ENCODE data around the gene HOXD10. TPM values are rescaled to one million over a fixed set of nuclear protein-coding genes. Genes with fewer than 3 reads are reported as not detected.

Gene HOXD10
- total and polyA plus RNA-seq, 2 experiments from 2014 or later: not detected

GRCh38 chr2:176142281-176142680, 25.7 kb downstream of the HOXD10 start:
- H3K36me3 Mint-ChIP-seq (ENCODE audit: low read depth): no peaks in the 10 kb centered on the region
- H3F3A ChIP-seq (replicated peaks; ENCODE audit: low read depth): peaks cover 31% of the 10 kb centered on the region
- H3K27me3 ChIP-seq (ENCODE audit: insufficient read depth): peaks cover 100% of the 10 kb centered on the region
- H3K4me3 Mint-ChIP-seq: no peak overlapping the region
- no peaks in the 10 kb centered on the region for H3K79me2 ChIP-seq (replicated peaks; ENCODE audit: insufficient read depth)
- H3K27ac Mint-ChIP-seq: no peak overlapping the region
- H3K27me3 Mint-ChIP-seq (ENCODE audit: insufficient read depth, low read depth, poor library complexity): peaks cover 100% of the 10 kb centered on the region
- peaks cover 11% of the 10 kb centered on the region; the same call in 1 of the 2 replicates for H3K4me1 ChIP-seq (ENCODE audit: insufficient read depth)
- no peaks in the 10 kb centered on the region for H3K9me2 ChIP-seq (ENCODE audit: insufficient read depth)
- DNase-seq (ENCODE audit: low spot score): no peak
- H4K20me1 ChIP-seq (replicated peaks; ENCODE audit: insufficient read depth): peaks cover 44% of the 10 kb centered on the region
- peaks cover 14% of the 10 kb centered on the region for H3K4me1 Mint-ChIP-seq
- TF ChIP-seq ZNF114 (CRISPR knock-in tag; IDR thresholded peaks at IDR 0.05) (no peak), NANOG (IDR thresholded peaks at IDR 0.05; ENCODE audit: borderline replicate concordance) (no peak), EZH2 (IDR thresholded peaks at IDR 0.05; ENCODE audit: low read depth, unreplicated experiment) (no peak), CTCF (conservative IDR thresholded peaks at IDR 0.05; ENCODE audit: low read depth in 2 of 2) (no peak), EZH2phosphoT487 (IDR thresholded peaks at IDR 0.05; ENCODE audit: unreplicated experiment) (no peak), ETS1 (IDR thresholded peaks at IDR 0.05) (no peak), STAT1 (IDR thresholded peaks at IDR 0.05; ENCODE audit: unreplicated experiment) (no peak), REST (IDR thresholded peaks at IDR 0.05; ENCODE audit: unreplicated experiment) (no peak), ZNF331 (CRISPR knock-in tag; IDR thresholded peaks at IDR 0.05; ENCODE audit: low read depth) (no peak), CREB1 (CRISPR knock-in tag; IDR thresholded peaks at IDR 0.05; ENCODE audit: low read depth) (no peak), JUNB (IDR thresholded peaks at IDR 0.05; ENCODE audit: unreplicated experiment) (no peak), ZNF462 (CRISPR knock-in tag; IDR thresholded peaks at IDR 0.05) (no peak), POLR2AphosphoS5 (IDR thresholded peaks at IDR 0.05; ENCODE audit: low read depth) (no peak)
- H3K27ac ChIP-seq (ENCODE audit: low read depth): no peak overlapping the region
- peaks cover 3% of the 10 kb centered on the region; the same call in 1 of the 3 replicates for H3K9me3 Mint-ChIP-seq
- no peak overlapping the region for H3K4me2 ChIP-seq
- H2AFZ ChIP-seq: no peak overlapping the region
- no peak for ATAC-seq
- no peaks in the 10 kb centered on the region for H3K36me3 ChIP-seq (ENCODE audit: insufficient read depth)
- no peak overlapping the region for H3K4me3 ChIP-seq

Data from GM23338 (cell line).